ENCODE results near the gene BRME1.
A peak's percentile ranks its signal among the peaks of the same experiment; 100 is the strongest.
"Not testable (repeated sequence)": the region's sequence is repeated elsewhere in the genome, so short reads cannot be mapped to it uniquely, and the experiment has no call there.

BRME1 gene

DNA sequence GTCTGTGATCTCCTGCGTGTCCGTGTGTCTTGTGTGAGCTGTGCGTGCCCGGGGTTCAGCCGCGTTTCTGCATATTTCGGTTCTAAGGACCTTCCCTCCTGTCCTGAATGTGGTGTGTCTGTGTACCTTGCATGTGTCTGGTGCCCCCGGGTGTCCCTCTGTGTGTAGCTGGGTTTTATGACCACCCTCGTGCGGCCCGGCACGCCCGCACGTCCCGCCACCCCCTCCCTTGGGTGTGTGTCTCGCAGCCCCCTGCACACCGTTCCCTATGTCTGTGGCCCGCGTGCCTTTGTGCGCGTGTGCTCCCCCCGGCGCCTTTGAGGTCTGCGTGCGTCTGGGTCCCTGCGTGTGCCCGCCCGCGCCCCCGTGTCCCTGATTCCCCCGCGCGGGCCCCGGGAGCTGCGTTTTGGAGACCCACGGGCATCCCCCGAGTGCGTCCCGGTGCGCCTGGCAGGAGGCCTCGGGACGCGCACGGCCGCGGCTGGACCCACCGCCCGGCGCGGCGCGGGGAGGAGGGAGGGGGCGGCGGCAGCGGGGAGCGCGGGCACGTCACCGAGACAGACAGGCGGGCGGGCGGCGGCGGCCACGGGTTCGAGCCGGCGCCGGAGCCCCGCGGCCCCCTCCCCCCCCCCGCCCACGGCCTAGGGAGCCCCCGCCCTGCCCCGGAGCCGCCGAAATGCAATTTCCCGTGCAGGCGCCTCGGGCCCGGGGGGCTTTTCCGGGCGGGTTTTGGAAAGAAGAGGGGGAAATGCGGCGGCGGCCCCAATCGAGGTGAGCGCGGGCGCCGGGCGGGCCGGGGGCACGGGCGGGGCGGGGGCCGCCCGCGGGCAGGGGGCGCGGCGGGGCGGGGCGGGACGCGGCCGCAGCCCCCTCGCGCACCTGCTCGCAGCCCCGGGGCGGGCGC is 41.0 kb downstream of the BRME1 start:
- DNase-seq, result no peak

GRCh38 chr19:13864046-13864666 is 41.8 kb downstream of the BRME1 start:
- no peak for DNase-seq

GRCh38 chr19:13861714-13862531 is 44.0 kb downstream of the BRME1 start:
- peak; percentile 49 for DNase-seq

DNA sequence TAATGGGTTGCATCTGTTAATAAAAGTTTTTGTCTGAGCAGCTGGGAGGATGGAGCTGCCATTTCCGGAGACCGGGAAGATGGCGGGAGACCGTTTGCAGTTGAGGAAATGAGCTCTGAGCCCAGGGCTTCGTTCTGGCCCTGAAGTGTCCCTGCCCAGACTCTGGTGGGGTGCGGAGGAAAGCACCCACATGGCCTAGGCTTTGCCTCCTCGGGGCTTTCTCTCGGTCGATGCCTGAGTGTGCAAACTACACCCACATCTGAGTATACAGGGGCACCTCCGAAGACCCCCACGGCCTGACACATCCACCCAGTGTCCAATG is 44.6 kb downstream of the BRME1 start:
- DNase-seq, result no peak

- no peak for DNase-seq
Measured at GRCh38 chr19:13860679-13861391, 45.1 kb downstream of the BRME1 start.

GRCh38 chr19:13859361-13859880 is 46.5 kb downstream of the BRME1 start:
- no peak for DNase-seq

GRCh38 chr19:13856497-13856896 is 49.4 kb downstream of the BRME1 start:
- DNase-seq, result no peak

DNA sequence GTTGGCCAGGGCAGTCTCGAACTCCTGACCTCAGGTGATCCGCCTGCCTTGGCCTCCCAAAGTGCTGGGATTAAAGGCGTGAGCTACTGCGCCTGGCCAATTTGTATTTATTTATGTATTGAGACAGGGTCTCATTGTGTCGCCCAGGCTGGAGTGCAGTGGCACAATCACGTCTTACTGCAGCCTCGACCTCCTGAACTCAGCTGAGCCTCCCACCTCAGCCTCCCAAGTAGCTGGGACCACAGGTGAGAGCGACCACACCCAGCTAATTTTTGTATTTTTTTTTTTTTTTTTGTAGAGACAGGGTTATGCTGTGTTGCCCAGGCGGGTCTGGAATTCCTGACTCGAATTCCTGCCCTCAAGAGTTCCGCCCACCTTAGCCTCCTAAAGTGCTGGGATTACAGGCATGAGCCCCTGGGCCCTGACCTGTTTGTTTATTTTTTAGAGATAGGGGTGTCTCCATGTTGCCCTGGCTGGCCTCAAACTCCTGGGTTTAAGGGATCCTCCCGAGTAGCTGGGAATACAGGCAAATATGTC is 53.7 kb downstream of the BRME1 start:
- not testable (repeated sequence) for DNase-seq

GRCh38 chr19:13851734-13852114 is 54.2 kb downstream of the BRME1 start:
- DNase-seq, result not testable (repeated sequence)

DNA sequence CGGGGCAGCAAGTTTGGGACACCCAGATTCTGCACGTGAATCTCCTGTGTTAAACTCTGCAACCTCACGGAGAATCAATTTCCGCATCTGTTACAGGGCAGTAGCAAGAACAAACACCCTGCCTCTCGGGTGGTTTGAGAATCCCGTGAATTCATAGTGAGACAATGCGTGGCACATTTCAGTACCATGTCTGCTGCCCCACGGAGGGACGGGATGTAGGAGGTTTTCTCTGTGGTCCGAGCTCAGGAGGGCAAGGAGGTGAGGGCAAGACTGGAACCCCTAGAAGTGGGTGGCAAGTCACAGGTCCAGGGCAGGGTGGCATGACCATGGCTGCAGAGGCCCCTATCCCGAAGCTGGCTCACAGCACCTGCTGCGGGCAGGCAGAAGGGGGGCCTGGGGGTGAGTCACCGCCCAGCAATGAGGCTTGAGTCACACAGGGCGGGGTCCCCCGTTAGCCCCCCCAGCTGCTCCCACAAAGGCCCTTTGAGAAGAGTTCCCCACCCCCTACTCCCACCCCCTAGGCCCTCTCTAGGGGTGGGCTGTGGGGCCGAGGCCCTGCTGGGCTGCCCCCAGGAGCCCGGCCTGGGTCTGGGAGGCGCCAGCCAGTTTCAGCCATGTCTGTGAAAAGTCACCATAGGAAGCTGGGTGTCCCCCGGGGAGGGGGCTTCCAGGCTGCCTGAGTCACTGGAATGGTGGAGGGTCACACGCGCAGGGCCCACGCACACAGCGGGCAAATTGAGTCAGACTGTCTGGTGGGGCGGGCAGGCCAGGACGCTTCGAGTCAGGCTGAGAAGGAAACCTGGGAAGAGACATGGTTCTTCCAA is 54.8 kb downstream of the BRME1 start:
- no peak for DNase-seq

DNA sequence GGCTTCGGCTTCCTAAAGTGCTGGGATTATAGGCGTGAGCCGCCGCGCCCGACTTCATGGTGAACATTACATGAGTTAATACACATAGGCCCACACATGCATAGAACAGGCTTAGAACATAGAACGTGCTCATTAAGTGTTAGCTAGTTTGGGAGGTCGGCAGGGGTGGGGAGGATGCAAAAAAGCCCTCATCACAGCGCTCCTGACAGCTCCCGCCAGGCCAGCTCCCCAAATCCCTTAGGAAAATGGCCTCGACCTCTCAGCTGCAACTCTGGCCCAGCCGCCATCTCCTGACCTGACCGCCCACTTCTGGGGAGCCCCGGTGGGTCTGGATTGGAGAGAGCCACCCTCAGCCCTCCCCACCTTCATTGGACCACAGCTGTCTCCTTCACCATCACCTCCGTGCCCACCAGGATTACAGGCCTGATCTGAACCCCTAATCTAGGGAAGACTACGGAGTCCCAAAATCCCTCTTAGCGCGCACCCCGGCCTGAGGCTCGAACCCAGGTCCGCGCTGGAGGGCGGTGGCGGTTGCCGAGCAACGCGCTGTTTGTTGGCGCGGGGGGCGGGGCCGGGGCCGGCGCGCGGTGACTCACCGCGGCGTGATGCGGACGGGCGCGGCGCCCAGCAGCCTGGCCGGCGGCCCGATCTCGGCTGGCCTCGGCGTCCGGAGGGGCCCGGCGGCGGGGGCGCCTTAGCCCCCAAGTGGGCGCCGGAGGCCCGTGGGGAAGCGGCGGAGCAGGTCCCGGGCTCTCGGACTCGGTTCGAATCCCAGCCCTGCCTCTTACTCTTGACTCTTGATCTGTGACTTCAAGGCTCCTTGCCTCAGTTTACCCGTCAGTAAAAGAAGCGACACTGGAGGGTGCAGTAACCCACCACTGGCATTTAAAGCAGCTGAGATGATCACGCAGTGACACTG is 55.7 kb downstream of the BRME1 start:
- DNase-seq, result peak; percentile 70

DNA sequence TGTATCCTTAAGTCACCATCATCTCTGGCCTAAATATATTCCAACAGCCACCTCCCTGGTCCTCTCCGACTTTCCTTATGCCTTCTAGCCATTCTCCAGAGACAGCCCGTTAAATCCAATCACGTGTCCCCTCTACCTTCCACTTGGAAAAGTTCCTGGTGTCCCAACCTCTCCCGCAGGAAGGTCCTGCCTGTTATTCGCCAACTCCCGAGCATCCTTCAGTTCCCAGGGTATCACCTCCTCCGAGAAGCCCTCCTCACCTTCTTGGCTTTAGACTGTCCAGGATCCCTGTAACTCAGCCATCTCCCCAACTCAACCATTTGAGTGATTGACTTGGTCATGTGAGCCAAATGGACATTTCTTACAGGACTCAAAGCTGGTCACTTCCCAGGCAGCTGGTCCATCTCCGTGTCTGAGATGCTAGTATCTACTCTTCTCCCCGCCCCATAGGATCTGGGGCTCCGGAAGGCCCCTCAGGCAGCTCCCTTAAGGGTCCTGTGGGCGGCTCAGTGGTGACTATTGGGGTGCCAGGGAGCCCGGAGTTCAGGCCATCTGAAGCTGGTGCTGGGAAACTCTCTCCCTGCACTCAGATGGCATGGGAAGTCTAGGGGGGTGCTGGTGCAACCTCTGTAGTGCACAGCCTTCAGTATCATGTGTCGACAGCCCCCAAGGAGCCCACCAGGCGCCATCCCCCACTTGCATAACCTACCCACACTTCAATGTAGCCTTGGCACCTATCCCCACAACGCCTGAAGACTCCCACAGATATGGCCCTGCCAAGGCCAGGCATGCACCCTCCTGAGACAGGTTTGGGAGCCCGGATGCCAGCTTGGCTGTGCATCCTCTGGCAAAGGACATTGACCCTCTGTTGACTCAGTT is 56.9 kb downstream of the BRME1 start:
- no peak for DNase-seq

DNA sequence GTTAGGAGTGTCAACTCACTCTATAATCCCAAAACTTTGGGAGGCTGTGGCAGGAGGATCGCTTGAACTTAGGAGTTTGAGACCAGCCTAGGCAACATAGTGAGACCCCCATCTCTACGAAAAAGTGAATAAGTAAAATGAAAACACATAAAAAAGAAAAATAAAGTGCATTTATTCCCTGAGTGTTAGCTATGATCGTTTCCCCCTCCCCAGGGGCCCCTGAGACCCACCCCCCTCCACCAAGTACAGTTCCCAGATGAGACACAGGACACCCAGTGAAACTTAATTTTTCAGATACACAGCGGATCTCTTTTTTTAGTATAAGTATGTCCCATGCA is 57.6 kb downstream of the BRME1 start:
- DNase-seq, result no peak

DNA sequence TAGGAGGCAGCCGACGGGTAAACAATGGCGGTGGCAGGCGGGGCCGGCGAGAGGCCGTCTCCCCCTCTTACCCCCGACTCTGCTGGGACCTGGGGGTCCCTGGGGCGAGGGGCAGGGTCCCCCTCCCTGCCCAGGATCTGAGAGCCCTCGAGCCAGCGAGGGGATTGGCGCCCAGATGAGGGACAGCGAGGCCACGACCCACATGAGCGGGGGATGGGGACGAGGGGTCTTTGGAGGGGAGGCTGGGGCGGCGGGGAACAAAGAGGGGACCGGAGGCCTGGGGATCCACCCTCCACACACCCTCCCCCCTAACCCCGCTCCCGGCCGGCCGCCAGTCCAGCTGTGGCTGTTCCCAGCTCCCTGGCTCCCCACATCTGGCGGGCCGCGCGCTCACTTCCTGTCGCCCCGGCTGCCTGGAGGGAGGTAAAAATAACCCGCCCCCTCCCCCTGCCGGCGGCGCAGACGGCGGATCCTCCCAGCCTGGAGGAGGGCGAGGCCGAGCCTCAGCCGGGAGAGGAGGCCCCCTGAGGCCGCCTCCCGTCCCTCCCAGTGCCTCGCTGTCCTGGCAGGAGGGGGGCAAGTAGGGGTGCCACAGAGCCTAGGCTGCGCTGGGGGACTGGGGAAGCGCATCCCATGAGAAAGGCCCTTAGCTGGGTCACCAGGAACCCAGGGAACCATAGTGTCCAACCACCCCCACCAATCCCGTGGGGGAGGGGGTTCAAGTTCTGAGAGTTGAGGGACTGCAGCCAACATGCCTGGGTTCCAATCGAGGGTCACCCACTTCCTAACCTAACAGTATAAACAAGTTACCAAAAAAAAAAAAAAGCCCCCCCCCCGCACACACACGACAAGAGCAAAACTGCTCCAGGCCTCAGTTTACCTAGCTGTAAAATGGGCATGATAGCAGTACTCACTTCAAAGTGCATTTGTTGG is 58.2 kb downstream of the BRME1 start:
- DNase-seq, result peak; percentile 45

- DNase-seq, result peak; percentile 79
Measured at GRCh38 chr19:13846557-13847406, 59.1 kb downstream of the BRME1 start.

- no peak for DNase-seq
Measured at GRCh38 chr19:13844130-13844631, 61.7 kb downstream of the BRME1 start.
